Hair follicular keratinocyte (primary cell): Measurements from ENCODE around the gene TLCD1. TPM values are rescaled to one million over a fixed set of nuclear protein-coding genes. Genes with fewer than 3 reads are reported as not detected.

Experiments
- total RNA-seq: library from RNA; depleted of rRNA; stranded (reverse); fragments of >200 nt; gene quantifications from 2 replicates; pipeline ENCODE4 v1.2.3, GENCODE V29; 2015

TLCD1 gene
- total RNA-seq: 9.4 and 20.7 TPM in 2 replicates

GRCh38 chr17:28726226-28726626 is at the start of gene TLCD1:
TSS of gene TLCD1 (minus strand) at chr17:28726233. CDS start at chr17:28726097, 136 bp downstream.

GRCh38 chr17:28743243-28744103 is 17.4 kb upstream of the TLCD1 start, which contains the start of gene TRAF4:
TSS of gene TRAF4 (plus strand) at chr17:28744011. CDS start at chr17:28744113, 102 bp downstream.

GRCh38 chr17:28728364-28729200 is 2.5 kb upstream of the TLCD1 start, which contains the start of gene NEK8:
TSS of gene NEK8 (plus strand) at chr17:28728788. CDS start at chr17:28728814, 26 bp downstream.

GRCh38 chr17:28717578-28718332 is 8.3 kb downstream of the TLCD1 start, which contains the start of gene RAB34:
TSS of gene RAB34 (minus strand) at chr17:28717868. CDS start at chr17:28717266, 602 bp downstream.

GRCh38 chr17:28711723-28712031 is 14.4 kb downstream of the TLCD1 start, which contains the start of gene PROCA1:
TSS of gene PROCA1 (minus strand) at chr17:28711888. CDS start at chr17:28711660, 228 bp downstream.

Other genes starting within 250 kb of the TLCD1 start
- gene FOXN1, start 219.9 kb downstream of the TLCD1 start, total RNA-seq: 0.04 and 0.08 TPM in 2 replicates
- gene UNC119, start 173.6 kb downstream of the TLCD1 start, total RNA-seq: 28.3 and 35.6 TPM in 2 replicates
- gene PIGS, start 154.7 kb downstream of the TLCD1 start, total RNA-seq: 39.9 and 70.3 TPM in 2 replicates
- 50.5 and 61.6 TPM in 2 replicates for gene ALDOC, start 149.3 kb downstream of the TLCD1 start, total RNA-seq
- 16.9 and 49.8 TPM in 2 replicates for gene SPAG5, start 127.2 kb downstream of the TLCD1 start, total RNA-seq
- gene RSKR, start 112.0 kb downstream of the TLCD1 start, total RNA-seq: 0.38 and 3.0 TPM in 2 replicates
- gene BLTP2, start 81.1 kb downstream of the TLCD1 start, total RNA-seq: 93.2 and 116 TPM in 2 replicates
- 36.5 and 43.7 TPM in 2 replicates for gene SDF2, start 64.3 kb downstream of the TLCD1 start, total RNA-seq
- gene SUPT6H, start 64.0 kb downstream of the TLCD1 start, total RNA-seq: 16.2 and 19.1 TPM in 2 replicates
- gene PROCA1, start 14.3 kb downstream of the TLCD1 start, total RNA-seq: 1.3 TPM in 1 of 2 replicates, not detected in the other
- 224 and 238 TPM in 2 replicates for gene RAB34, start 8.4 kb downstream of the TLCD1 start, total RNA-seq
- 987 and 1,126 TPM in 2 replicates for gene RPL23A, start 6.2 kb downstream of the TLCD1 start, total RNA-seq
- 0.76 and 3.2 TPM in 2 replicates for gene NEK8, start 2.6 kb upstream of the TLCD1 start, total RNA-seq
- 60.8 and 82.5 TPM in 2 replicates for gene TRAF4, start 17.8 kb upstream of the TLCD1 start, total RNA-seq
- gene FAM222B, start 116.6 kb upstream of the TLCD1 start, total RNA-seq: 8.7 and 9.3 TPM in 2 replicates
- 43.0 and 78.7 TPM in 2 replicates for gene ERAL1, start 128.8 kb upstream of the TLCD1 start, total RNA-seq
- 94.7 and 97.4 TPM in 2 replicates for gene FLOT2, start 171.5 kb upstream of the TLCD1 start, total RNA-seq
- gene DHRS13, start 176.8 kb upstream of the TLCD1 start, total RNA-seq: 7.7 and 12.0 TPM in 2 replicates
- gene PHF12, start 225.3 kb upstream of the TLCD1 start, total RNA-seq: 7.8 and 14.0 TPM in 2 replicates